Stimulated activated CD8-positive, alpha-beta memory T cell treated with anti-CD3 and anti-CD28 coated beads, Interleukin-15, amount 100 ng/mL, for 48 hours (primary cell): ENCODE data around the gene SOCS6.
"Not testable (repeated sequence)": the region's sequence is repeated elsewhere in the genome, so short reads cannot be mapped to it uniquely, and the experiment has no call there.

Experiments used
- DNase-seq, 2 donors: peaks; one replicate each; pipeline ENCODE4 v3.0.0-alpha.2; 2020; ENCODE audit warnings: low read depth in 2 of 2

SOCS6 gene

DNA sequence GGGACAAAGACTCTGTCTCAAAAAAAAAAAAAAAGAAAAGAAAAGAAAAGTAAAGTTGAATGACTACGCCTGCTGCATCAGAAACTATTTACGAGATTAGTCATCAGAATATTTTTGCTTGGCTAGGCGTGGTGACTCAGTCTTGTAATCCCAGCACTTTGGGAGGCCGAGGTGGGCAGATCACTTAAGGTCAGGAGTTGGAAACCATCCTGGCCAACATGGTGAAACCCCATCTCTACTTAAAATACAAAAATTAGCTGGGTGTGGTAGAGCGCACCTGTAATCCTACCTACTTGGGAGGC lies 69.2 kb downstream of the SOCS6 start:
- DNase-seq: not testable (repeated sequence)

DNA sequence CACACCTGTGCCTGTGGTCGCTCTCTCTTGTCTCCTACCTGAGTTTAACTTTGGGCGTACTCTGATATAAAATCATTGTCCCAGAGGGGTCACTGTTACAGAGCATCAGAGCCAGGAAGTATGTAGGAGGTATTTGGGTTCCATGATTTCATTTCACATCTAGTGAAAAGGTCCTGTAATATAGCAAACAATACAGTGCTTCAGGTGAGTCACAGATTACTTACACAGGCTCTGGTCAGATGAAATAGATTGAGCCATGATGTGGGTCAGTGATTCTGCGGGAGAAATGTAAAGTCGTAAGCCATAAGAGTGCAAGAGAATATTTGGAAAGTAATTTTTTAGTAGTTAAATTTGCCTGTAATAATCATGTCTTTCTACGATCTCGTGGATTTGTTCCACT lies 70.2 kb downstream of the SOCS6 start:
- DNase-seq: no peak

DNA sequence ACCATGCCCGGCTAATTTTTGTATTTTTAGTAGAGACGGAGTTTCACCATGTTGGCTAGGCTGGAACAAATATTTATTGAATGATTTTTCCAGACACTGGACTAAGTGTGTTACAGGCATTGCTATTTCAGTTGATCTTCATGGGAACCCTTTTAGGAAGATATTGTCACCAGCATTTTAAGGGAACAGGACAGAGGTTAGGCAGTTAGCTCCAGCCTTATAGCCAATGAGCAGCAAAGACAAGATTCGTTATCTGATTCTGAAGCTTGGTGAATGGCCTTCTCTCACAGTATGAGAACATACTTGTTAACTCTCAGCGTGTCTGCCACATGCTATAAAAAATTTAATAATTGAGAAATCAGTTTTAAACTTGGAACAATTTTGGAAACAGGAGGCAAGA lies 73.4 kb downstream of the SOCS6 start:
- DNase-seq: no peak

DNA sequence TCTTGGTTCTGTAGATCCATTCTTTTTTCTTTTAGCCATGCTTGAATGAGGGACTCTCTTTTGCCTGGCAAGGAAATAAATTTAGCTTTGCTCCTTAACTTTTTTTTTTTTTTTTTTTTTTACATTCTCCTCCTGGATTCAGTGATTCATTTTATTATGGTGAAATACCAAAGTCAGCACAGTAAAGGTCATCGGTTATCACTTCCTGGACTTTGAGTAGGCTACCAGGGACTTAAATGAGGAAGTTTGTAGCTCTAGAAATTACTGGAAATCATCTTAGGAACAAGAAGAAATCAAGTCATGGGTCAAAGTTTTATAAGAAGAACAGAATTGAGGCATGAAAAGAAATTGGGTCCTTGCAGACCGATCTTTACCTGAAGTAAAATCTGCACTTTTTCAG lies 75.0 kb downstream of the SOCS6 start:
- no peak for DNase-seq

DNA sequence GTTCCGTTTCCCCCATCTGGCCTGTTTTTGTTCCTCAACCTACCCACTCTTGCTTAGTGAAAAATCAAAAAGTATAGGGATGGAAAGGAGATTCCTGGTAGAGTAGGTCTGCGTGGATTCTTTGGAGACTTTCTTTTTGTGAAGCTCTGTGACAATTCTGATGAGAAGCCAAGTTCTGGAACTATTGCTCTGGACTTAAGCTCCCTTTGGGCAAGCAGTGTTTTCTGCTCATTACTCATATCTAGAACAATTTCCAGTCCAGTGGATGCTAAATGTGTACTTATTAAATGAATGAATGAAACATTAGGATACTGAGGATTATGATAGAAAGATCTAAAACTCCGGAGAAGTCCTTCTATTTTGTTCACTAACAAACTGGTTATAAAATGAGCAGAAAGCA lies 76.5 kb downstream of the SOCS6 start:
- no peak for DNase-seq

DNA sequence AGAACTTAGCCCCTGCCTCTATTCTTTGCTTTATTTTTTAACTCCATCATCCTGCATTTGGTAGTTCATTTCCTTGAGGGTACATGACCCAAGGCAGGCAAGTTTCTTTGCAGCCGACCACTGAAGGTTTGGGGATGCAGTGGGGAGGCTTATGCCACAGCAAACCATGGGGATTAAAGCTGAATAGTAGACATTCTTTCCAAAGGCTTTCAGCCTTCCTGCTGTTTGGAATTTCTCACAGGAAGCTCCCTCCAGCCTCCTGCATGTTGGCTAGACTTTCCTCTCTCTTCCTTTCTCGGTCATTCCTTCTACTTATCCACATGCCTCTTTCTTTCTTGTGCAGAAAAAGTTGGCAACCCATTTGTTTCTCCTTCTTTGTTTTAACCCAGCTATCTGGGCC lies 77.3 kb downstream of the SOCS6 start:
- no peak for DNase-seq

DNA sequence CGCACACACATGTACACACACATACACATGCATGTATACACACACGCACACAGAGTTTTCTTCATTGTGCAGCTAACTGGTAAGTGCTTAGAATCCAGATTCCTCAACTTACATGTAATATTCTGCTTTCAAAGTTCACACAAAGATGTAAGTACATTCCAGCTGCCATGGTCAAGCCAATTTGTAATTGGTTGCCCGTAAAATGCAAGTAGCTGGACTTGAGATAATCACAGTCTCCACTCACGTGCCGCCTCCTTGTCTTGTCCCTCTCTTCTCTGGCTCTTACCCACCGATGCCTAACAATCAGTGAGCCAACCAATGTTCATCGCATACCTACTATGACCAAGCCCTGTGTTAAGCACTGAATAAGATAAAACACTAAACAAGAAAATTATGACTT lies 77.8 kb downstream of the SOCS6 start:
- DNase-seq: no peak

DNA sequence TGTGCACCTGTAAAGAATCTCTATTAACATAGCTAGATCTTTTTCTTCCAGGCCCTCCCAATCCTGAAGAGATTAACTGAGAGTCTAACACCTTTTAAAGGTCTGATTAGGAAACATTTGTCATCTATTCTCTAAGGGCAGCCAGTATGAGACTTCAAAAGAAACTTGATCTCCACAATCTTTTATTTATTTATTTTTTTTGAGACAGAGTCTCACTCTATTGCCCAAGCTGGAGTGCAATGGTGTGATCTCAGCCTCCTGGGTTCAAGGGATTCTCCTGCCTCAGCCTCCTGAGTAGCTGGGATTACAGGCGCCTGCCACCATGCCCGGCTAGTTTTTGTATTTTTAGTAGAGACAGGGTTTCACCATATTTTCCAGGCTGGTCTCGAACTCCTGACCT lies 78.5 kb downstream of the SOCS6 start:
- DNase-seq: not testable (repeated sequence)

DNA sequence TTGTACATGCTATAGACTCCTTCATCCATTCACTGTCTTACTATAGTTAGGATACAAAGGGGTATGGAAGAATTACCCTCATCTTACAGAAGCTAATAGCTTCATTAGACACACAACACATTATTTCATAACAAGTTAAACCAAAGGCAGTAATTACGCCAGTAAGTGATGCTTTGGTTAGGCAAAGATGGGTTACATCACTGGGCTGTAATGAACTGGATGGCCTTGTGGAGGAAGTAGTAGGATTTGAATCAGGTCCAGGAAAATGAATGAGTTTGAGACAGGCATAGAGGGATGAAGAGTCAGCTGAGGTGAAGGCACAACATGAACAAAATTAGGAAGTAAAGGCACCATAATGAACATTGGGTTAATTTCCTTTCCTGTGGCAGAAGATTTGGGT lies 80.1 kb downstream of the SOCS6 start:
- DNase-seq: no peak

DNA sequence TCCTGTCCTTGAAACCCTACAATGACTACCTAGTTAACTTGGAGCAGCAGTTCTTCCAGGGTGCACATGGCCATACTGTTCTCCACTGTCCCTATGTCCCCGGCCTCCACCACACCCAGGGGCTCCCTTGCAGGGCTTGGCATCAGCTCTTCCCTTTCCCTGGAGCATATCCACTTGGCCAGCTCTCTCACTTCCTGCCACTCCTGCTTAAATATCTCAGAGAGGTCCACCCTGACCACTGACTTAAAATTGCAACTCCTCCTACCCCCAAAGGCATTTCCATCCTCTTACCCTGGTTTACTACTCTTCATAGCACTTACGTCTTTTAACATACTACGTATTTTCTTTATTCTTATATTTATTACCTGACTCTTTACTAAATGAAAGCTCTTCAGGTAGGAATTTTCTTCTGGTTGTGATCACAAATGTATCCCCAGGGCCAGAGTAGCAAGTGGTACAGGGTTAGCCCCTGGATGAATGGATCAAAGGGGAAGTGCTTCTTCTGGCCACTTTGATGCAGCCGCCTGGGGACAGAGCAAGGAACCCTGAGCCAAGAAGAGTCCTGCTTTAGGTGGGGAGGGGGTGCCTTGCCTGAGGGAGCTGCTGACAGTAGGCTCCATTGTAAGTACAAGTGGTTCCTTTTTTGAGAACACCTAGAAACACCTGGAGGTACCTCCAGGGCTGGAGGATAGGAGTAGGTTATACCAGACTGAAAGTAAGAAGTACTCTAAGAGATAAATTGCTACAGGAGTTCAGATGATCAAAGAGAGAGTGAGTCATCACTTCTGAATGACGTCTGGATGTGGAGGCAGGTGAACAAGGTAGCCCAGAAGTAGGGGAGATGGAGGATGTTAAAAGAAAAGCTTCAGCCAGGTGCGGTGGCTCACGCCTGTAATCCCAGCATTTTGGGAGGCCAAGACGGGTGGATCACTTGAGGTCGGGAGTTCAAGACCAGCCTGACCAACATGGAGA lies 82.2 kb downstream of the SOCS6 start:
- no peak for DNase-seq

DNA sequence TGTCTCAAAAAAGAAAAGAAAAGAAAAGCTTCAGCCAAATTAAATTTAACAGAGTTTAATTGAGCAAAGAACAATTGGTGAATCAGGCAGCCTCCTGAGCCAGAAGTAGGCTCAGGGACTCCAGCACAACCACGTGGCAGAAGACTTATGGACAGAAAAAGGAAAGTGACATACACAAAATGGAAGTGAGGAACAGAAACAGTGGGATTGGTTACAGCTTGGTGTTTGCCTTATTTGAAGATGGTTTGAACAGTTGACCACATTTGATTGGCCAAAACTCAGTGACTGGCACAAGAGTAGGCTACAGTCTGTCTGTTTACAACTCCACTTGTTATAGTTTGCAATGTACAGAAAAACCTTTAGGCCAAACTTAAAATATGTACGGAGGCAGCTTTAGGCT lies 83.1 kb downstream of the SOCS6 start:
- DNase-seq: no peak

DNA sequence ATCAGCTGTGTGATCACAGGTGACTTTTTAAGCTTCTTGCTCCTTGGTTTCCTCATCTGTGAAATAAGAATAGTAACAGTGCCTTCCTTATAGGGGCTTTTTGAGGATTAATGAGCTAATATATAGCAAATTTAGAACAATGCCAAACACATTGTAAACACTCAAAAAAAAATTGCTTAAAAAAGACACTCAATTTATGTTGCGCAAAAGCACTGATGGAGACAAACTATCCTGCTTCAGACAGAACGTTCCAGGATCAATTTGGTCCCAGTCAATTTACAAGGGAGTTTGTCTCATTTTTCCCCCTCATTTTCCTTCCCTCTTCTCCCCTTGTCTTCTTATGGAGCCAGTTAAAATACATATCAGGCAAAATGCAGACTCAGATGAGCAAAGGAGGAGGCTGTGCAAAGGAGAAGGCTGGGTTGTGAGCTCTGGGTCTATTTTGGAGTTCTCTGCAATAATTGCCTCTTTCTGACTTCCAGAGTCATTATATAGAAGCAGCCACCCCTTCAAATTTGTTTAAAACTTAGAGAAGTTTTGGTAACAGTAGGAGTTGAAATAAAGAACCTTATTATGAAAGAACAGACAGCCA lies 83.7 kb downstream of the SOCS6 start:
- no peak for DNase-seq

DNA sequence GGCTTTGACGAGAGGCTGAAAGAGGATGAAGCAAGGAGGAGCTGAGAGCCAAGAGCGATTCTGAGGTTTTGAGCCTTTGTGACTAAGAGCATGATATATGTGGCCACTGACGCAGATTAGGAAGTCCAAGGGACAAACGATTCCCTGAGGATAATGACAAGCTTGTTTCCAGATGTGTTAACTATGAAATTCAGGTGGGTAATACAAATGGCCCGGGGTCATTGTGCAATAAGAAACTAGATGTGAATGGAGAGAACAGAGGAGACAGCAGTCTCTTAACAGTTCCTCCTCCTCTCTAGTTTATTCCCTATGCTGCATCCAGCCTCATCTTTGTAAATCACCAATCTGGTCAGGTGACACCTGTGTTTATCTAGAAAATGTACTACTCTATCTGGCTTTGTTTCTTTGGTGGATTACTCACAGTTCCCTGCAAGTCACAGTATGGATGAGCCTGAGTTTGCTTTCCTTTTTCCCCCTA lies 84.2 kb downstream of the SOCS6 start:
- DNase-seq: no peak

DNA sequence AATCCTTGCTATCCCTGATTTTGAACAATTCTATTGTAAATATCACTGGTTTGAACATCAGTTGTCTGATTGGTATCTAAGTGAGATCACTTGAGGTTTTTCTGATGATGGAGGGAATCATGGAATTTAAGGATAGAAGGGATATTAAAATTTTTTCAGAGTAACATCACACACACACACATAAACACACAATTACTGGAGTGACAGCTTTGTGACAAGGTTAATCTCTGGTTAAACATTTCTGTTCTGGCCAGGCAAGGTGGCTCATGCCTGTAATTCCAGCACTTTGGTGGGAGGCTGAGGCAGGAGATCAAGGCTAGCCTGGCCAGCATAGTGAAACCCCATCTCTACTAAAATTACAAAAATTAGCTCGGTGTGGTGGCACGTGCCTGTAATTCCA lies 85.3 kb downstream of the SOCS6 start:
- no peak for DNase-seq

DNA sequence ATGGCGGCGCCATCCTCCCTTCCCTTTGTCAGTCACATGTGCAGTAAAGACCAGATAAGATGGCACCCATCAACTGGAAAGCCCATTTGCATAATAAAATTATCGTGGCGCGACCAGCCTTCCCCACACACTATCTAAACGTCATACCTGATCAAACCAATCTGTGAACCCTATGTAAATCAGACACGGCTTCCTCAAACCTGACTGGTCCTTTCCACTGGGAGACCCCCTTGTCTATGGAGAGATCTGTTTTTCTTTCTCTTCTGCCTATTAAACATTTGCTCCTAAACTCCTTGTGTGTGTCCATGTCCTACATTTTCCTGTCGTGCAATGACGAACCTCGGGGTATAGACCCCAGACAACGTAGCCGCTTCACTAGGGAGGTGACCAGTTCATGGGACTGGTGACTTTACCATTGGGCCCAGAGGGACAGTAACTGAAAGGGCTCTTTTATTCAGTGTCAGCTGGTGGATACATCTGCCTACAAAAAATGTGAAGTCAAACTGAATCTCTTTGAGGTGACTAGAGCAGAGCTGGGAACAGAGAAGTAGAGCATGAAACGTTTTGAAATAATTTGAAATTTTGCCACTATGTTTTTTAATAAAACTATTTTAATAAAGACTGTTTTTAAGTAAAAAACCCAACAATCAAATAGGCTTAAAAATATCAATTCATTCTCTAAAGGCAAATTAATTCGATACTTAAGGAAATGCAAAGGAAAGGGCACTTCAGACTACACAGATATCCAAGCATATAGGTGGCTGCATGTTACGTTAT lies 87.5 kb downstream of the SOCS6 start:
- DNase-seq: no peak

DNA sequence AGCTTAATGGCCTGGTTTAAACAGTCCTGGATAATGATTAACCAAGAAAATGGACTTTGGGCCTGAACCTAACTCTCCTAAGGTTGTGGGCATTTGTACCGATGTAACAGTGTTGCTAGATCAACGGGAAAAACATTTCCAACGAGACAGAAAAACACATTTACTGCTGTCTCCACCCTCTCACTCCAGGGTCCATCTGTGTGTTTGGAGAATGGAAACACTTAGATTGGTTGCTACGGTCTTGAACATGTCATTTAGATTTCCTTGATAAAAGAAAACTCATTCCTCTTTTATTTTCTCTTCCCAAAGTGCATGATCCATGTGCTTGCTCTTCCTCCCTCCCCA lies 88.0 kb downstream of the SOCS6 start:
- DNase-seq: no peak

DNA sequence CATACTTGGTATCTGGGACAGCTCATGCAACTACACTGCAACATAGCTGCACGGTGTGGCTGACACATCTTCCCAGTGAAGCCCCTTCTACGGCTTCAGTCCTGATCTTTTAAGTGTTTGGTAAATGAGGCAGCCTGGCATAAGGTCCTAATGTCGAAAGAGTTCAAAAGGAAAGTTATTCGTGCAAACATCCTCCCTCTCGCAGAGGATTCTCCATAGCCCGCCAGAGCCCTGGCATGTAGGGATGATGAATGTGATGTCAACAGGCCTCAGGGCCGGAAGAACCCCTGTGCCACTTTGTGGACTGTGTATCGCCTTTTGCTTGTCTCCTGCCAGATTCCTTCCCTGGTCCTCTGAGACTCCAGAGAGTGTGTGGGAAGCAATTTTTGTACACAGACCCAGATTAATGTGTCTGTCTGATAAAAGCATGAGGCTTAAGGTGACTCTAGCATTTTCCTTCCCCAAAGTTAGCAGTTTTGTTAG lies 88.5 kb downstream of the SOCS6 start:
- no peak for DNase-seq

DNA sequence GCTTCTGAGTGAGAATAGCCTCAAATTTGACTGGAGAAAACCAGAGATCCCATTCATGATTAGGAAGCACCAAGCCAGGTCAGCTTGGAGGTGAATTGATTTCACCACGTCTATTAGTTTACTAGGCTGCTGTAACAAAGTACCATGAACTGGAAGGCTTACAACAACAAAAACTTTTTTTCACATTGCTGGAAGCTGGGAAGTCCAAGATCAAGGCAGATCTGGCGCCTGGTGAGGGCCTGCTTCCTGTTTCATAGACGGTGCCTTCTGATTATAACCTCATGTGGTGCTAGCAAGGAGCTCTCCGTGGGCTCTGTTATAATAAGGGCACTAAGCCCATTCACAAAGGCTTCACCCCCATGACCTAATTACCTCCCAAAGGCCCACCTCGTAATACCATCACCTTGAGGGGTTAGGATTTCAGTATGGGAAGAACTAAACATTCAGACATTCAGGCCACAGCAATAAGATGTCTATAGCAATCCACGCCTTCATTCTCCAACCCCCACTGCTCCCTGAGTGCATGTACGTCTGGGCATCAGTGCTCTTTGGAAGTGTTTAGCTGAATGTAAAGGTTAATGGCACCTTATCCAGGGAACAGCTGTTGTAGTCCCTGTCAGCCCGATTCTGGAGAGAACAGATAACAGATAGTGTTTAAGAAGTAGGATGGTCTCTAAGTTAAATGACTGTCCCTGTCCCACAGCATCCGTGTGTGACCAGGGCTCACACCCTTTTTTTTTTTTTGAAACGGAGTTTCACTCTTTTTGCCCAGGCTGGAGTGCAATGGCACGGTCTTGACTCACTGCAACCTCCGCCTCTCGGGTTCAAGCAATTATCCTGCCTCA lies 89.2 kb downstream of the SOCS6 start:
- no peak for DNase-seq
